ENCODE measurements around the gene GPR108. TPM values are rescaled to one million over a fixed set of nuclear protein-coding genes. Genes with fewer than 3 reads are reported as not detected.

GPR108 gene
- total and polyA plus RNA-seq, 2 of the 8 experiments (the other 6 are each of a cell fraction or from before 2014, with no cell fraction given) = 34.9 to 46.0 TPM

GRCh38 chr19:6680141-6680540 lies 57.2 kb downstream of the GPR108 start:
- CTCF ChIA-PET (ENCODE audit: partially characterized antibody) = interaction anchor here (1.2 to 1.7 kb wide), 3 partner anchors 8 to 89 kb away, joined by 3 to 5 read pairs (median 3); partner anchors contain the start of gene GPR108
- POLR2A ChIA-PET (ENCODE audit: partially characterized antibody) = interaction anchor here (1.6 kb wide), 1 partner anchor 24 kb away, joined by 4 read pairs; no protein-coding TSS in a partner anchor

More at GRCh38 chr19:6680141-6680540, 57.2 kb downstream of the GPR108 start:
- H3K36me3 ChIP-seq (ENCODE audit: control insufficient read depth in 2 of 4, insufficient read depth in 4 of 4, low read length in 3 of 4) = no peaks in the 10 kb centered on the region; a peak in 1 of 8 replicates
- H2BK20ac ChIP-seq (ENCODE audit: low read length) = no peak overlapping the region
- H3K79me2 ChIP-seq (ENCODE audit: control insufficient read depth in 1 of 2, insufficient read depth in 2 of 2, low read length in 2 of 2) = no peaks in the 10 kb centered on the region
- no peak overlapping the region for H2BK15ac ChIP-seq (ENCODE audit: low read length)
- H3K56ac ChIP-seq (replicated peaks; ENCODE audit: insufficient read length, low read depth, low read length) = no peak overlapping the region
- H3K27me3 ChIP-seq (replicated peaks in 1 of 4; ENCODE audit: control insufficient read depth in 3 of 4, extremely low read depth in 1 of 4, insufficient read depth in 3 of 4, low read length in 3 of 4) = no peaks in the 10 kb centered on the region
- H3K79me1 ChIP-seq (ENCODE audit: low read depth, low read length) = no peaks in the 10 kb centered on the region
- no peak overlapping the region for H2AK5ac ChIP-seq (ENCODE audit: low read depth, low read length)
- FAIRE-seq (no peak), DNase-seq (ENCODE audit: low read depth in 1 of 2, low spot score in 2 of 2) (no peak)
- H3K23ac ChIP-seq (ENCODE audit: insufficient read length) = no peak overlapping the region
- no peak overlapping the region for H3K18ac ChIP-seq (ENCODE audit: extremely low read depth, low read length)
- H3K27ac ChIP-seq (ENCODE audit: low read depth, low read length) = no peak overlapping the region
- TF ChIP-seq YY1 (IDR thresholded peaks at IDR 0.05; ENCODE audit: low read depth, low read length) (no peak), RAD21 (IDR thresholded peaks at IDR 0.05 in 1 of 2, conservative IDR thresholded peaks at IDR 0.05 in 1 of 2; ENCODE audit: low read depth in 2 of 2, low read length in 2 of 2) (no peak), CREB1 (IDR thresholded peaks at IDR 0.05) (no peak), CBX8 (IDR thresholded peaks at IDR 0.05; ENCODE audit: borderline replicate concordance, low read depth, low read length) (no peak), RFX5 (IDR thresholded peaks at IDR 0.05; ENCODE audit: borderline replicate concordance, low read depth, low read length) (no peak), KDM5A (IDR thresholded peaks at IDR 0.05; ENCODE audit: low read length) (no peak), BACH1 (IDR thresholded peaks at IDR 0.05; ENCODE audit: low read length) (no peak), SP2 (IDR thresholded peaks at IDR 0.05; ENCODE audit: low read length) (no peak), HDAC6 (IDR thresholded peaks at IDR 0.05; ENCODE audit: low read depth, low read length) (no peak), JUN (IDR thresholded peaks at IDR 0.05; ENCODE audit: low read depth, low read length) (no peak), MAFK (IDR thresholded peaks at IDR 0.05; ENCODE audit: low read depth, low read length) (no peak), GABPA (IDR thresholded peaks at IDR 0.05; ENCODE audit: borderline replicate concordance, insufficient read depth, low read length) (no peak), SAP30 (IDR thresholded peaks at IDR 0.05; ENCODE audit: insufficient read depth, insufficient replicate concordance, low read length) (no peak), RBBP5 (IDR thresholded peaks at IDR 0.05; ENCODE audit: borderline replicate concordance, low read depth, low read length) (no peak)
- no peak overlapping the region for H2BK12ac ChIP-seq (ENCODE audit: low read depth, low read length)
- H3K9me3 ChIP-seq (ENCODE audit: insufficient read depth in 2 of 2, low read depth in 1 of 2, low read length in 1 of 2) = no peaks in the 10 kb centered on the region
- no peak overlapping the region for H4K8ac ChIP-seq (ENCODE audit: extremely low read depth, insufficient read depth, low read length)
- H3K4ac ChIP-seq (replicated peaks; ENCODE audit: insufficient read length, low read depth, low read length) = no peak overlapping the region
- H2BK120ac ChIP-seq (replicated peaks; ENCODE audit: low read depth, low read length) = no peak overlapping the region
- H2AFZ ChIP-seq (ENCODE audit: low read length) = no peak overlapping the region
- WGBS, 2 experiments (ENCODE audit: extremely low coverage in 1 of 2, insufficient coverage in 1 of 2, insufficient read length in 1 of 2, insufficient replicate concordance in 2 of 2, low coverage in 1 of 2, low lambda C conversion rate in 2 of 2, missing lambda C conversion rate in 1 of 2) = 100% methylated on average over 1 of the region's 1 CpG; no CpG with 5 or more reads in 1 of the 2 experiments
- H3K14ac ChIP-seq (ENCODE audit: insufficient read length) = no peak overlapping the region
- no peak overlapping the region for H4K91ac ChIP-seq (replicated peaks; ENCODE audit: insufficient read length, low read length)
- H2BK5ac ChIP-seq (ENCODE audit: low read depth, low read length) = no peak overlapping the region
- H3K4me2 ChIP-seq (ENCODE audit: insufficient read depth in 1 of 2, low read depth in 2 of 2, low read length in 2 of 2) = no peak overlapping the region
- H3K9ac ChIP-seq (replicated peaks in 1 of 4; ENCODE audit: extremely low read depth in 1 of 4, low read depth in 3 of 4, low read length in 3 of 4) = no peak overlapping the region
- H3K23me2 ChIP-seq (ENCODE audit: low read depth, low read length) = peaks cover 7% of the 10 kb centered on the region
- H4K5ac ChIP-seq (ENCODE audit: insufficient read length, low read depth, low read length) = no peak overlapping the region
- no peaks in the 10 kb centered on the region for H4K20me1 ChIP-seq (replicated peaks in 1 of 2; ENCODE audit: control insufficient read depth in 1 of 2, insufficient read depth in 2 of 2, low read length in 2 of 2)
- H3K4me3 ChIP-seq (ENCODE audit: extremely low read depth in 1 of 4, insufficient read depth in 2 of 4, low read depth in 3 of 4, low read length in 4 of 4) = no peak overlapping the region
- peaks cover 1 to 8% (median 5%) of the 10 kb centered on the region in 4 experiments; a peak in 6 of 7 replicates for H3K4me1 ChIP-seq (replicated peaks in 1 of 4; ENCODE audit: control insufficient read depth in 3 of 4, insufficient read depth in 4 of 4, low read length in 3 of 4)
